Endothelial cell of umbilical vein (primary cell): Measurements from ENCODE around the gene LMBRD1. TPM values are rescaled to one million over a fixed set of nuclear protein-coding genes. Genes with fewer than 3 reads are reported as not detected.

ENCODE experiments used
- BruUV-seq: library from RNA; stranded (reverse); fragments of 400-500 nt; replicated peaks from 2 replicates; lab custom pipeline; 2021; lab: Mats Ljungman, UMichigan
- CTCF ChIA-PET: fragments of 300-600, 350-600 bp; sonication (Branson Sonifier 250); formaldehyde crosslinking; loops from one replicate; lab custom pipeline; 2021; ENCODE audit warnings: antibody characterized with exemption, inconsistent platforms; lab: Charles Lee
- POLR2A ChIA-PET: fragments of 300-600, 350-600 bp; sonication (Branson Sonifier 250); formaldehyde crosslinking; loops from one replicate; lab custom pipeline; 2021; ENCODE audit warnings: antibody characterized with exemption, inconsistent platforms; lab: Charles Lee
- DNase-seq: peaks from one replicate; pipeline ENCODE4 v3.0.0-alpha.2; 2011; ENCODE audit warnings: low read depth, low spot score
- FAIRE-seq: peaks from 2 replicates; lab custom pipeline; 2011; peaks lifted over from hg19 to GRCh38; lab: Jason Lieb, UNC
- H2AFZ ChIP-seq: 2 replicates; pipeline ENCODE4 v1.6.0; 2012; ENCODE audit warnings: low read depth, low read length, control low read depth, inconsistent platforms
- H3K27ac ChIP-seq: 2 replicates; pipeline ENCODE4 v1.5.1; 2011; ENCODE audit warnings: low read depth, mild to moderate bottlenecking, control low read depth, low read length, moderate library complexity; ENCODE audit not compliant: insufficient read depth
- H3K27me3 ChIP-seq, 2 experiments: 2 replicates each; pipeline versions ENCODE4 v1.6.0 to v1.6.1; 2011; ENCODE audit warnings: low read length in 2 of 2, mixed read lengths in 1 of 2; ENCODE audit not compliant: control insufficient read depth in 2 of 2, insufficient read depth in 2 of 2
- H3K36me3 ChIP-seq, 2 experiments: 2 replicates in 1 of 2; 3 replicates in 1 of 2; pipeline ENCODE4 v1.5.1; 2011; ENCODE audit warnings: low read length in 2 of 2, mild to moderate bottlenecking in 1 of 2, moderate library complexity in 1 of 2; ENCODE audit not compliant: control insufficient read depth in 2 of 2, insufficient read depth in 2 of 2; ENCODE audit errors: extremely low read depth in 1 of 2
- H3K4me1 ChIP-seq: 3 replicates; pipeline ENCODE4 v1.5.1; 2011; ENCODE audit warnings: mild to moderate bottlenecking, low read length; ENCODE audit not compliant: control insufficient read depth, insufficient read depth; ENCODE audit errors: extremely low read depth
- H3K4me2 ChIP-seq: 2 replicates; pipeline ENCODE4 v1.6.1; 2011; ENCODE audit warnings: low read length, control low read depth, mixed read lengths; ENCODE audit not compliant: insufficient read depth
- H3K4me3 ChIP-seq, 3 experiments: fragments of 200-600 bp in 1 of 3; sonication (generic), shearing (Covaris generic) in 1 of 3; replicated peaks in 1 of 3; 2 replicates each; pipeline ENCODE4 v1.5.1; 2011 to 2016; ENCODE audit warnings: control low read depth in 3 of 3, low read length in 3 of 3, mild to moderate bottlenecking in 2 of 3, inconsistent platforms in 1 of 3, low read depth in 1 of 3, moderate library complexity in 1 of 3; ENCODE audit not compliant: insufficient read depth in 1 of 3
- H3K79me2 ChIP-seq: 2 replicates; pipeline ENCODE4 v1.6.0; 2012; ENCODE audit warnings: low read length, inconsistent platforms; ENCODE audit not compliant: control insufficient read depth, insufficient read depth
- H3K9ac ChIP-seq: replicated peaks from 2 replicates; pipeline ENCODE3; 2011; ENCODE audit warnings: low read length, control low read depth; ENCODE audit not compliant: insufficient read depth; ENCODE audit errors: extremely low read depth
- H3K9me1 ChIP-seq: replicated peaks from 3 replicates; pipeline ENCODE4 v1.6.0; 2011; ENCODE audit warnings: mild to moderate bottlenecking, low read length; ENCODE audit not compliant: control insufficient read depth, insufficient read depth; ENCODE audit errors: extremely low read depth
- H3K9me3 ChIP-seq: replicated peaks from 2 replicates; pipeline ENCODE4 v1.5.1; 2012; ENCODE audit warnings: low read length, inconsistent platforms; ENCODE audit not compliant: control insufficient read depth, insufficient read depth
- H4K20me1 ChIP-seq: replicated peaks from 2 replicates; pipeline ENCODE3; 2011; ENCODE audit warnings: mild to moderate bottlenecking, low read length; ENCODE audit not compliant: control insufficient read depth, insufficient read depth; ENCODE audit errors: extremely low read depth
- CTCF ChIP-seq, 2 donors: IDR thresholded peaks; 1 replicate in 1 of 2; 2 replicates in 1 of 2; pipeline ENCODE4 v1.5.1; 2011; ENCODE audit warnings: low read length in 2 of 2, mild to moderate bottlenecking in 2 of 2, moderate library complexity in 2 of 2, control low read depth in 1 of 2, inconsistent platforms in 1 of 2, low read depth in 1 of 2; ENCODE audit not compliant: insufficient read depth in 1 of 2; ENCODE audit errors: extremely low read depth in 1 of 2
- EZH2 ChIP-seq: IDR thresholded peaks from 2 replicates; pipeline ENCODE4 v1.6.1; 2012; ENCODE audit warnings: borderline replicate concordance, low read depth, mild to moderate bottlenecking, moderate library complexity, low read length, inconsistent platforms; ENCODE audit not compliant: severe bottlenecking
- FOS ChIP-seq: IDR thresholded peaks from 2 replicates; pipeline ENCODE4 v1.6.1; 2011; ENCODE audit warnings: mild to moderate bottlenecking, low read length, moderate library complexity, borderline replicate concordance; ENCODE audit not compliant: insufficient read depth
- GATA2 ChIP-seq: IDR thresholded peaks from 2 replicates; pipeline ENCODE4 v1.7.0; 2011; ENCODE audit warnings: low read depth, mild to moderate bottlenecking, moderate library complexity, mixed read lengths, low read length; ENCODE audit not compliant: insufficient read length, insufficient read depth
- JUN ChIP-seq: IDR thresholded peaks from 2 replicates; pipeline ENCODE4 v1.6.1; 2011; ENCODE audit warnings: borderline replicate concordance, low read depth; ENCODE audit not compliant: insufficient read length, insufficient read depth
- MAX ChIP-seq: IDR thresholded peaks from 2 replicates; pipeline ENCODE4 v1.6.1; 2011; ENCODE audit not compliant: insufficient read depth, insufficient read length
- MYC ChIP-seq: IDR thresholded peaks from one replicate; pipeline ENCODE4 v1.6.1; 2011; ENCODE audit warnings: mild to moderate bottlenecking, low read depth, low read length
- POLR2A ChIP-seq: IDR thresholded peaks from 2 replicates; pipeline ENCODE4 v1.6.1; 2012; ENCODE audit warnings: low read depth, mild to moderate bottlenecking, control low read depth, low read length
- POLR2AphosphoS5 ChIP-seq: IDR thresholded peaks from 2 replicates; pipeline ENCODE4 v1.6.1; 2012; ENCODE audit warnings: low read depth, mild to moderate bottlenecking, control low read depth, low read length, moderate library complexity; ENCODE audit not compliant: insufficient read depth
- dilution Hi-C: fragments of 300-500 bp; cut with MboI; formaldehyde crosslinking; loops from one replicate; pipeline ENCODE4 v1.15.0; 2019; ENCODE audit warnings: low sequenced_read_pairs; ENCODE audit not compliant: extremely low pct_ligation_motif_present
- intact Hi-C: fragments of 100-400 bp; cut with micrococcal nuclease; formaldehyde crosslinking; loops from one replicate; pipeline ENCODE4 v1.10.0; 2022
- polyA plus RNA-seq, 4 experiments: library from polyadenylated mRNA; depleted of rRNA in 3 of 4; stranded (reverse) in 3 of 4; unstranded in 1 of 4; fragments of >200 nt; gene quantifications; 2 replicates each; pipeline versions ENCODE4 v1.2.1 to v1.2.3, GENCODE V29; 2011 to 2012; ENCODE audit warnings: missing spikeins in 1 of 4
- total RNA-seq: library from RNA; stranded (reverse); gene quantifications from 2 replicates; pipeline ENCODE4 v1.2.3, GENCODE V29; 2021

Gene LMBRD1
- total and polyA plus RNA-seq, 2 donors (not counting 3 experiments of a cell fraction or from before 2014, with no cell fraction given), result 9.8 to 14.6 TPM

GRCh38 chr6:69774740-69775584 lies 21.8 kb downstream of the LMBRD1 start:
- POLR2A ChIA-PET, result no interaction called here
- H3K4me1 ChIP-seq, result no peaks in the 10 kb centered on the region
- CTCF ChIA-PET, result no interaction called here
- no peak overlapping the region for H3K4me3 ChIP-seq
- H3K36me3 ChIP-seq, result no peaks in the 10 kb centered on the region
- no peaks in the 10 kb centered on the region for H3K79me2 ChIP-seq
- no peaks in the 10 kb centered on the region for H3K9me3 ChIP-seq
- no peak overlapping the region for H3K27ac ChIP-seq
- intact Hi-C loops, result no loop called here
- TF ChIP-seq EZH2 (no peak), POLR2AphosphoS5 (no peak), MAX (no peak), POLR2A (no peak), GATA2 (no peak), JUN (no peak), MYC (no peak), CTCF (IDR thresholded peaks at IDR 0.05; ENCODE audit: extremely low read depth in 1 of 2, insufficient read depth in 1 of 2, low read depth in 1 of 2, low read length in 2 of 2) (no peak), FOS (no peak)
- H3K4me2 ChIP-seq, result no peak overlapping the region
- FAIRE-seq (no peak), DNase-seq (no peak)
- BruUV-seq, result no TSS peak
- H3K27me3 ChIP-seq, result no peaks in the 10 kb centered on the region
- dilution Hi-C loops, result no loop called here
- H3K9me1 ChIP-seq, result no peaks in the 10 kb centered on the region
- no peaks in the 10 kb centered on the region for H4K20me1 ChIP-seq
- H2AFZ ChIP-seq, result no peak overlapping the region
- no peak overlapping the region for H3K9ac ChIP-seq
